ENCODE measurements around the gene MCU.

DNA sequence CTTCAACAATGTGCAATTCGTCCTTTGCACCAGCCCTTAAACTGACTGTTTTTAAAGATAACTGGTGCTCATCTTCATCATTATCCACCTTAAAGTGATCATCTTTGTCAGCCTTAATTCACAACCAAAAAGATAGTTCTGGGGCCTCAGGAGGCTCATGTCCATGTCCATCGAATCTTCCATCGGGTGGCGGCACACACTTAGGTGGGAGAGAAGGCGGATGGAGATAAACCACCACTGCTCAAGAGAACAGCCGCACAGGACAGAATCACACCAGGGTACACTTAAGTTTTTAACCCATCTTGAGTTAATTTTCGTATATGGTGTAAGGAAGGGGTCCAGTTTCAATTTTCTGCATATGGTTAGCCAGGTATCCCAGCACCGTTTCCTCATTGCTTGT lies 226.4 kb downstream of the MCU start:
- TF ChIP-seq POLR2A (IDR thresholded peaks at IDR 0.05): no peak
- TF ChIP-seq, protein P1, sequence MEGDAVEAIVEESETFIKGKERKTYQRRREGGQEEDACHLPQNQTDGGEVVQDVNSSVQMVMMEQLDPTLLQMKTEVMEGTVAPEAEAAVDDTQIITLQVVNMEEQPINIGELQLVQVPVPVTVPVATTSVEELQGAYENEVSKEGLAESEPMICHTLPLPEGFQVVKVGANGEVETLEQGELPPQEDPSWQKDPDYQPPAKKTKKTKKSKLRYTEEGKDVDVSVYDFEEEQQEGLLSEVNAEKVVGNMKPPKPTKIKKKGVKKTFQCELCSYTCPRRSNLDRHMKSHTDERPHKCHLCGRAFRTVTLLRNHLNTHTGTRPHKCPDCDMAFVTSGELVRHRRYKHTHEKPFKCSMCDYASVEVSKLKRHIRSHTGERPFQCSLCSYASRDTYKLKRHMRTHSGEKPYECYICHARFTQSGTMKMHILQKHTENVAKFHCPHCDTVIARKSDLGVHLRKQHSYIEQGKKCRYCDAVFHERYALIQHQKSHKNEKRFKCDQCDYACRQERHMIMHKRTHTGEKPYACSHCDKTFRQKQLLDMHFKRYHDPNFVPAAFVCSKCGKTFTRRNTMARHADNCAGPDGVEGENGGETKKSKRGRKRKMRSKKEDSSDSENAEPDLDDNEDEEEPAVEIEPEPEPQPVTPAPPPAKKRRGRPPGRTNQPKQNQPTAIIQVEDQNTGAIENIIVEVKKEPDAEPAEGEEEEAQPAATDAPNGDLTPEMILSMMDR (IDR thresholded peaks at IDR 0.05): no peak
- TF ChIP-seq POLR2AphosphoS5 (IDR thresholded peaks at IDR 0.05): no peak

Measured in gastroesophageal sphincter (tissue), 3 donors.